Activated B cell treated with CpG ODN at 0.5 μM for 24 hours (primary cell): ENCODE data around the gene OR5A2. TPM values are rescaled to one million over a fixed set of nuclear protein-coding genes. Genes with fewer than 3 reads are reported as not detected.
"Not testable (repeated sequence)": the region's sequence is repeated elsewhere in the genome, so short reads cannot be mapped to it uniquely, and the experiment has no call there.

ENCODE experiments used
- ATAC-seq: fragments of 200-7000 bp; cut with Tn5 transposase; one replicate; pipeline ENCODE4 v1.10.0; 2021; ENCODE audit warnings: low read depth, mild to moderate bottlenecking, moderate library complexity
- CTCF ChIA-PET: fragments of 350-600 bp; sonication (Branson Sonifier 250); formaldehyde crosslinking; loops from one replicate; lab custom pipeline; 2021; ENCODE audit warnings: antibody characterized with exemption; lab: Charles Lee
- POLR2A ChIA-PET: fragments of 350-600 bp; sonication (Branson Sonifier 250); formaldehyde crosslinking; loops from one replicate; lab custom pipeline; 2021; ENCODE audit warnings: antibody characterized with exemption; lab: Charles Lee
- DNase-seq: peaks from one replicate; pipeline ENCODE4 v3.0.0; 2022
- H3K27ac Mint-ChIP-seq: one replicate; pipeline ENCODE4 v1.8.0; 2020; ENCODE audit warnings: mixed read lengths
- H3K27me3 Mint-ChIP-seq: one replicate; pipeline ENCODE4 v1.8.0; 2021; ENCODE audit warnings: mixed read lengths
- H3K36me3 Mint-ChIP-seq: one replicate; pipeline ENCODE4 v1.8.0; 2021; ENCODE audit warnings: low read depth, mixed read lengths
- H3K4me1 Mint-ChIP-seq: one replicate; pipeline ENCODE4 v1.8.0; 2021; ENCODE audit warnings: mixed read lengths
- H3K4me3 Mint-ChIP-seq: one replicate; pipeline ENCODE4 v1.8.0; 2020; ENCODE audit warnings: mild to moderate bottlenecking, mixed read lengths
- H3K9me3 Mint-ChIP-seq: one replicate; pipeline ENCODE4 v1.8.0; 2020; ENCODE audit warnings: mixed read lengths
- CTCF ChIP-seq: fragments of 200-600 bp; IDR thresholded peaks from one replicate; pipeline ENCODE4 v1.8.0; 2022; ENCODE audit warnings: antibody characterized with exemption, mild to moderate bottlenecking
- intact Hi-C: fragments of 100-400 bp; cut with micrococcal nuclease; formaldehyde crosslinking; loops from one replicate; pipeline ENCODE4 v1.15.1; 2024
- total RNA-seq: library from RNA; stranded (reverse); gene quantifications from 2 replicates; pipeline ENCODE4 v1.2.3, GENCODE V29; 2022

Gene OR5A2
- total RNA-seq, 1 donor from 2014 or later, result not detected

DNA sequence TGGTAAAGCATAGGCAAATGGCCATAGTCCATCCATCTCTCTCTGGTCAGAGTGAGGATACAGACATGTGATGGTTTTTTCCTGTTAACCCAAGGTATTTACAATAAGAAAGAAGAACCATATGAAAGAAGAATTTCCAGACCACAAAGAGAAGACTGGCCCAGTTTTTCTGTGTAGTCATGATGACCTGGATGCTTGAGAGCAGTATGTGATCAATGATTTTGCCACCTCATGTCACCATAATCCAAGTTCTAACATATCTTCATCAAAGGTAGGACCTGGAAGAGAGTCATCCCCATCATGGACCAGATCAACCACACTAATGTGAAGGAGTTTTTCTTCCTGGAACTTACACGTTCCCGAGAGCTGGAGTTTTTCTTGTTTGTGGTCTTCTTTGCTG lies 30.4 kb upstream of the OR5A2 start, which contains the start of gene OR4D6:
OR4D6 (plus strand) TSS at position 301 of the 400 bp plus-strand sequence; CDS start at position 301, 0 bp downstream.
- Mint-ChIP-seq H3K4me1 (no peaks in the 10 kb centered on the region), H3K27me3 (peaks cover 20% of the 10 kb centered on the region), H3K36me3 (no peaks in the 10 kb centered on the region), H3K27ac (no peak within 1 kb of the TSS), H3K9me3 (peaks cover 2% of the 10 kb centered on the region), H3K4me3 (no peak within 1 kb of the TSS)
- TF ChIP-seq CTCF, result no peak
- intact Hi-C loops, result no loop called here
- POLR2A ChIA-PET, result no interaction called here
- ATAC-seq (no peak), DNase-seq (no peak)
- CTCF ChIA-PET, result no interaction called here

GRCh38 chr11:59448484-59448883 lies 22.3 kb upstream of the OR5A2 start:
- no peaks in the 10 kb centered on the region for H3K4me1 Mint-ChIP-seq
- peaks cover 14% of the 10 kb centered on the region for H3K27me3 Mint-ChIP-seq
- ATAC-seq, result no peak
- TF ChIP-seq CTCF, result no peak
- H3K4me3 Mint-ChIP-seq, result no peak overlapping the region
- intact Hi-C loops, result no loop called here
- H3K36me3 Mint-ChIP-seq, result no peaks in the 10 kb centered on the region
- no peak for DNase-seq
- H3K27ac Mint-ChIP-seq, result no peak overlapping the region
- POLR2A ChIA-PET, result no interaction called here
- CTCF ChIA-PET, result no interaction called here
- H3K9me3 Mint-ChIP-seq, result peaks cover 14% of the 10 kb centered on the region

DNA sequence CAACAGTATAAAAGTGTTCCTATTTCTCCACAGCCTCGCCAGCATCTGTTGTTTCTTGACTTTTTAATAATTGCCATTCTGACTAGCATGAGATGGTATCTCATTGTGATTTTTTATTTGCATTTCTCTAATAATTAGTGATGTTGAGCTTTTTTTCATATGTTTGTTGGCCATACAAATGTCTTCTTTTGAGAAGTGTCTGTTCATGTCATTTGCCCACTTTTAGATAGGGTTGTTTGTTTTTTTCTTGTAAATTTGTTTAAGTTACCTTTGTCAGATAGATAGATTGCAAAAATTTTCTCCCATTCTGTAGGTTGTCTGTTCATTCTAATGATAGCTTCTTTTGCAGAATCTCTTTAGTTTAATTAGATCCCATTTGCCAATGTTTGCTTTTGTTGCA lies 19.4 kb upstream of the OR5A2 start:
- CTCF ChIA-PET, H3K36me3 Mint-ChIP-seq, ATAC-seq, POLR2A ChIA-PET, H3K27ac Mint-ChIP-seq, H3K4me1 Mint-ChIP-seq, H3K4me3 Mint-ChIP-seq, intact Hi-C loops, DNase-seq: not testable (repeated sequence)
- peaks cover 12% of the 10 kb centered on the region for H3K9me3 Mint-ChIP-seq
- peaks cover 12% of the 10 kb centered on the region for H3K27me3 Mint-ChIP-seq

GRCh38 chr11:59437770-59438169 lies 11.6 kb upstream of the OR5A2 start:
- H3K36me3 Mint-ChIP-seq, result no peaks in the 10 kb centered on the region
- no peak overlapping the region for H3K27ac Mint-ChIP-seq
- no peaks in the 10 kb centered on the region for H3K4me1 Mint-ChIP-seq
- CTCF ChIA-PET, result interaction anchor here (0.9 to 1.7 kb wide), 2 partner anchors 266 to 267 kb away, joined by 3 to 4 read pairs; partner anchors contain the start of gene DTX4
- ATAC-seq (no peak), DNase-seq (no peak)
- POLR2A ChIA-PET, result no interaction called here
- no peak for TF ChIP-seq CTCF
- no peaks in the 10 kb centered on the region for H3K9me3 Mint-ChIP-seq
- peaks cover 9% of the 10 kb centered on the region for H3K27me3 Mint-ChIP-seq
- H3K4me3 Mint-ChIP-seq, result no peak overlapping the region
- intact Hi-C loops, result loop anchor here (10.0 kb wide), 3 partner anchors 383 to 783 kb away; no protein-coding TSS in a partner anchor

DNA sequence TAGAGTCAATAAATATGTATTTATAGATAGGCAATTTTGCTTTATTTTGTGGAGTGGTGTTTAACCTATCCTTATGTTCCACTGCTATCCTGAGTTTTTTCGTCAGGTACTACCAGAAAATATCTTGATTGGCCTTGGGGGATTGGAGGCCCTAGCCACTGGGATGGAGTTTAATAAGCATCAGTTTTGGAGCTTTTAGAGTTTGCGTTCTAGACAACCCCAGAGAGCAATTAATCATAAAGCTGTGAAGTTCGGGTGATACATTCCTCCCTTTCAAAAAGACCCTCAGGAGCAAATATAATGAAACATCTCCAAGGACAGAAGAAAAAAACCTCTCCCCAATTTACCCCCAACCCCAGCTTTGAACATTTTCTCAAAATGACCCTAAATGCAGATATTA lies 10.0 kb upstream of the OR5A2 start, which contains the start of gene OR5A1:
OR5A1 (plus strand) TSS at position 301 of the 400 bp plus-strand sequence. CDS start 6,700 bp downstream, outside the sequence.
- DNase-seq (no peak), ATAC-seq (no peak)
- intact Hi-C loops, result loop anchor here (10.0 kb wide), 3 partner anchors 381 to 781 kb away; no protein-coding TSS in a partner anchor
- H3K27me3 Mint-ChIP-seq, result peaks cover 9% of the 10 kb centered on the region
- POLR2A ChIA-PET, result no interaction called here
- TF ChIP-seq CTCF, result no peak
- no peaks in the 10 kb centered on the region for H3K9me3 Mint-ChIP-seq
- CTCF ChIA-PET, result interaction anchor here (0.6 kb wide), 1 partner anchor 278 kb away, joined by 3 read pairs; no protein-coding TSS in a partner anchor
- H3K27ac Mint-ChIP-seq, result no peak within 1 kb of the TSS
- no peaks in the 10 kb centered on the region for H3K36me3 Mint-ChIP-seq
- no peaks in the 10 kb centered on the region for H3K4me1 Mint-ChIP-seq
- H3K4me3 Mint-ChIP-seq, result no peak within 1 kb of the TSS
